ENCODE measurements around the gene MECR.

MECR gene

DNA sequence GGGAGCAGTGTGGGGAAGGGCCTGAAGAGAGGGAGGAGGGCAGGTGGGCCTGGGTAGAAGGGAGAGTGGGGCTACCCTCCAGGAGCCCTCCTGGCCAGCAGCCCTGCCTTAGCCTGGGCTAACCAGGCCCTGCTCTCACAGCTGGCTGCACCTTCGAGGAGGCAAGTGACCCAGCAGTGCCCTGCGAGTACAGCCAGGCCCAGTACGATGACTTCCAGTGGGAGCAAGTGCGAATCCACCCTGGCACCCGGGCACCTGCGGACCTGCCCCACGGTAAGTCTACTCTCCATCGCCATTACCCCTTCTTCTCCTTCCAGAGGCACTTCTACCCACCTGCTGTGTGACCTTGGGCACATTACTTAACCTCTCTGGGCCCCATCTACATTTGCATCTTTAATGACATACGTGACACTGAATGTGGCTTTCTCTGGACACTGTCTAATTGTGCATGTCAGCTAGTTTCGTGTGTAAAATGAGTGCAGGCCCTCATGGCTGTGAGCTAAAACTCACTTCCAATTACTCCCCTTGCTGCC is 24.5 kb upstream of the MECR start:
- DNase-seq (ENCODE audit: low spot score) = no peak

- no peak for DNase-seq (ENCODE audit: low spot score)
Observed at GRCh38 chr1:29254346-29254745, 23.6 kb upstream of the MECR start.

DNA sequence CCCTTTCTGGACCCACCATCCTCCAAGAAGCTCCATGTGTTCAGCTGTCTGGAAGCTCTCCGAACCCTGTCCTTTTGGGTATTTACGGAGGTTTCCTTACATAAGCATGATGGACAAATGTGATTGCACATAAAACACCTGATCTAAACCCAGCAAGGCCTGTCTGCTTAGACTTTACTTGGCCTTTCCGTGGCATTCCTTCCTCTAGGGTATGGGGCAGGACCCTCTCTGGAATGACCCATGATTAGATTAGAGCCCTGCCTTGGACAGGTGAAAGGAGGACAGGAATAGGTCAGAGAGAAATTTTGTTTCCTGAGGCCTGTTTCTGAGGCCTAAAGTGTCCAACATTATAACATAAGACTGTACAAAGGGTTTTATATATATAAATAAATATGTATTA is 22.4 kb upstream of the MECR start:
- no peak for DNase-seq (ENCODE audit: low spot score)

GRCh38 chr1:29251164-29252124 is 20.7 kb upstream of the MECR start:
- no peak for DNase-seq (ENCODE audit: low spot score)

DNA sequence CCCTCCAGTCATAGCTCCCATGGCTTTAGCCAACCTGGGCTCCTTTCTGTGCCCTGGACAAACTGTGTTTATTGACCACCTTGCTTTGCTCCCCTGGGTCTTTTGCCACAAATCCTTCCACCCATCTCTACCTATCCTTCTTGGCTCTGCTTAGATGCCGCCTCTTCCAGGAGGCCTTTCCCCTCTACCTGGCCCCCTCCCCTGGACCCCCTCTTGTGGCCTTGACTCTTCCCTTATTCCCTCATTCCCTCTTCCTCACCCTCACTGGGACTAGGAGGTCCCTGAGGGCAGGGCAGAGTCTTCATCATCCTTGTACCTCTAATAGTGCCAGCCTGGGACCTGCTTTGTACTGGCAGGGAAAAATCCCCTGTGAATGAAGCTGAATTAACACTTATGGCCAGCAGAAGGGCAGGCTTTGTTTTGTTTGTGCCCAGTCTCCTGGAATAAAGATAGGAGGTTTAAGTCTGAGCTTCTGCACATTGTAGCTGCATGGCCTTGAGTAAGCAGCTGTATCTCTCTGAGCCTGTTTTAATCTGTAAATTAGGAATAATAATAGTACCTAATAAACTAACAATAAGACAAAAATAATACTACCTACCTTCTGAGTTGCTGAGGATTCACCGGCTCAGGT is 19.3 kb upstream of the MECR start:
- no peak for DNase-seq (ENCODE audit: low spot score)

- DNase-seq (ENCODE audit: low spot score) = no peak
Observed at GRCh38 chr1:29249170-29249691, 18.5 kb upstream of the MECR start.

- no peak for DNase-seq (ENCODE audit: low spot score)
Observed at GRCh38 chr1:29248409-29248808, 17.7 kb upstream of the MECR start.

DNA sequence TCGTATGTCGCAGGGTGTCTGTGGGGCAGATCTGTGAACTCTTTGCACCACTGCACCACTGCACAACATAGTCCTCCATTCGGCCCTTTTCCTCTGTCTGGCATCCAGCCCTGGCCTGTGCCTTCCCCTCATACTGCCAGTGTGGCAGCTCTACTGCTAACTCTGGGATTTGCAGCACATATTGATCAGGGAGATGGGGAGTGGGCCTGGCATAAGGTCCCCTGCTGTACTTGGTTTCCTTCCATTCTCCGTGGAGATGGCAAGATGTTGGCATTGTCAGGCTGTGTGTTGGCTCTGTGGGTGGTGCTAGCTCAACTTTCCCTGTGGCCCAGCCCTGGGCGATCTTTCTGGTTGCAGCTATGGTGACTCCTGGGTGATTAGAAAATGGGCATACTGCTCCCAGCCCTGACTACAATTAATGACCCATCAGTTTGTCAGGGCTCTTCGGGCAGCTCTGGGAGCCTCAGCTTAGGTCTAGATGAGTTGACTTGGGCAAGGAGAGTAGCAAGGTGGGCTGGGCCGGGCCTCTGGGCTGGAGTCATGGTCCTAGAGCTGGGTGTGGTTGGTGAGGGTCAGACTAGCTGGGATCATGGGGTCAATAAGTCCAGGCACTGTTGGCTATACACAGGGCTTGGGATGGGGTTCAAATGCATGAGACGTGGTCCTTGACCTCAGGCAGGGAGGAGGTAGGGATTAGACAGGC is 17.0 kb upstream of the MECR start:
- no peak for DNase-seq (ENCODE audit: low spot score)

DNA sequence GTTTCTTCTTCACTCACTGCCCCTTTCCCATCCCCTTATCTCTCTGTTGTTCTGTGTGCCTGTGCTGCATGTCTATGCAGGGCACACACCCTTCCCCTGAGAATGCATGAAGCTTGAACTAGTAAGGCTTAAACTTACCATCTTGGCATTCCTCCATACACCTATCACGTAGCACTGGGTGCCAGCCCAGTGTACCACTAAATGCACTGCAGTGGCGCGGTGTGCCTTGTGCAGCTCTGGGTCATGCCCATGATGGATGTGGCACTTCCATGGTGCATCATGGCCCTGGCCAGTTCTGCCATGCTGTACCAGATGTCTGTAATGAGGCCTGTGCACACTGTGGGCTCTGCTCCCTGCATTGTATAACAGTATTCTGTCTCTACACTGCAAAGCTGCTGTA is 16.3 kb upstream of the MECR start:
- DNase-seq (ENCODE audit: low spot score) = no peak

- no peak for DNase-seq (ENCODE audit: low spot score)
Observed at GRCh38 chr1:29245876-29246275, 15.1 kb upstream of the MECR start.

- DNase-seq (ENCODE audit: low spot score) = no peak
Observed at GRCh38 chr1:29245261-29245660, 14.5 kb upstream of the MECR start.

DNA sequence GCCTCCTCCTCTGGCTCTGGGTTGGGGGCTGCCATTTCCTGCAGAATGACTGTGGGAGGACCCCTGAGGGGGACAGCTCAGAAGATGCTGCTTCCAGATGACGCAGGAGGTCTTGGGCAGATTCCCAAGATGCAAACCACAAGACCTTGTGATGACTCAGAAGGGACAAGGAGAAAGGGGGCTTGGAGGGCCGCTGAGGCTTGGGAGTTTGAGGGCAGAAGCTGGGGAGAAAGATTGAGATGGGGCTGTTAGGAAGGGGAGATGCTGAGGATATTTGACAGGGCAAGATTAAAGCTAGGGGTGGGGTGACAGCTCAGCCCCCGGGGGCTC is 13.1 kb upstream of the MECR start:
- no peak for DNase-seq (ENCODE audit: low spot score)

- DNase-seq (ENCODE audit: low spot score) = no peak
Observed at GRCh38 chr1:29243023-29243870, 12.5 kb upstream of the MECR start.

GRCh38 chr1:29240986-29241385 is 10.3 kb upstream of the MECR start:
- no peak for DNase-seq (ENCODE audit: low spot score)

- DNase-seq (ENCODE audit: low spot score) = no peak
Observed at GRCh38 chr1:29240400-29240837, 9.7 kb upstream of the MECR start.

GRCh38 chr1:29239142-29239541 is 8.4 kb upstream of the MECR start:
- no peak for DNase-seq (ENCODE audit: low spot score)

GRCh38 chr1:29238620-29239002 is 7.9 kb upstream of the MECR start:
- no peak for DNase-seq (ENCODE audit: low spot score)

- no peak for DNase-seq (ENCODE audit: low spot score)
Observed at GRCh38 chr1:29237852-29238619, 7.3 kb upstream of the MECR start.

DNA sequence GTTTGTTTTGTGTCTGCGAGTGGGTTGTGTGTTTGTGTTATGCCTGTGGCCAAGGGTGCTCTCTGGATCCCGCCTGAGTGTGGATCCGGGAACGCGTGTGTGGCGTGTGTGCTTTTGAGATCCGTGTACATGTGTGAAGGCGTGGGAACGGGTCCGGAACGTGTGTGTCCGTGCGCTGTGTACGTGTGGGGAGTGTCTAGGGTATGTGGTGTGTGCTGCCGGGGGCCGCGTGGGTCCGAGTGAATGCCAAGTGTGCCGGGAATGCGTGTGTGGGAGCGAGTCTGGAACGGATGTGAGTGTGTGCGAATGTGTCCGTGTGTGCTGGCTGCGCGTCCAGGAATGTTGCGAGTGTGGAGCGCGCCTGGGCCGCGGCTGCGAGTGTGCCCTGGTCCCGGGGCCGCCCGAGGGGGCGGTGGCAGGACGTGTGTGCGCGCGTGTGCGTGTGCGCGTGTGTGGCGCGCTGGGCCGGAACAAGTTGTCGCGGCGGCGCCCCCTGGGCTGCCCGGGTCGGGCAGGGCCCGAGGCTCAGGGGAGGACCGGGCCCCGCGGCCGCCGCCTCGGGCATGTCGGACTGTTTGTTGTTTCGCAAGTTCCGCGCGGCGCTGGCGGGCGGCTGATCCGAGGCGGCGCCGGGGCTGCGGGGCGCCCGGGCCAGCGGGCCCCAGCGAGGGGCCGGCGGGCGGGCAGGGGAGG is 6.5 kb upstream of the MECR start:
- DNase-seq (ENCODE audit: low spot score) = no peak

- DNase-seq (ENCODE audit: low spot score) = no peak
Observed at GRCh38 chr1:29236712-29237128, 6.0 kb upstream of the MECR start.
